22Rv1 (cell line): Measurements from ENCODE around the gene COPZ2.

ENCODE experiments used
- CTCF ChIP-seq: fragments of 450-650 bp; IDR thresholded peaks from 2 replicates; pipeline ENCODE4 v1.5.1; 2017; ENCODE audit warnings: mild to moderate bottlenecking
- ZFX ChIP-seq: fragments of 450-650 bp; IDR thresholded peaks from 2 replicates; pipeline ENCODE4 v1.6.1; 2017; ENCODE audit warnings: antibody characterized with exemption, borderline replicate concordance

GRCh38 chr17:47994724-47995123 lies 42.9 kb downstream of the COPZ2 start:
- TF ChIP-seq CTCF (no peak), ZFX (no peak)
